Kidney (tissue), 14 donors: Measurements from ENCODE around the gene PHETA1. TPM values are rescaled to one million over a fixed set of nuclear protein-coding genes. Genes with fewer than 3 reads are reported as not detected.

Source experiments
- DNase-seq, 5 donors: peaks; one replicate each; pipeline ENCODE4 v3.0.0-alpha.2; 2013 to 2020
- FAIRE-seq: peaks from 2 replicates; lab custom pipeline; 2012; peaks lifted over from hg19 to GRCh38; lab: Jason Lieb, UNC
- H3K27ac ChIP-seq, 2 donors: one replicate each; pipeline ENCODE4 v1.7.0; 2013; ENCODE audit warnings: low read depth in 2 of 2, low read length in 2 of 2, inconsistent platforms in 1 of 2
- H3K27me3 ChIP-seq: one replicate; pipeline ENCODE4 v1.7.1; 2013; ENCODE audit warnings: low read length, inconsistent platforms; ENCODE audit not compliant: control insufficient read depth, insufficient read depth
- H3K36me3 ChIP-seq, 3 donors: one replicate each; pipeline versions ENCODE4 v1.7.0 to v1.7.1; 2013; ENCODE audit warnings: low read length in 3 of 3, control low read depth in 1 of 3, inconsistent platforms in 1 of 3; ENCODE audit not compliant: insufficient read depth in 3 of 3, control insufficient read depth in 2 of 3
- H3K4me1 ChIP-seq, 3 donors: one replicate each; pipeline versions ENCODE4 v1.7.0 to v1.7.1; 2013; ENCODE audit warnings: low read length in 3 of 3, inconsistent platforms in 1 of 3, low read depth in 1 of 3; ENCODE audit not compliant: control insufficient read depth in 2 of 3, insufficient read depth in 2 of 3
- H3K4me3 ChIP-seq, 3 donors: one replicate each; pipeline versions ENCODE4 v1.7.0 to v1.8.1; 2013; ENCODE audit warnings: low read length in 3 of 3, control low read depth in 1 of 3, inconsistent platforms in 1 of 3
- H3K9ac ChIP-seq, 3 donors: one replicate each; pipeline versions ENCODE4 v1.7.0 to v1.7.1; 2013; ENCODE audit warnings: low read length in 3 of 3, control low read depth in 1 of 3, inconsistent platforms in 1 of 3
- H3K9me3 ChIP-seq, 3 donors: one replicate each; pipeline versions ENCODE4 v1.7.0 to v1.7.1; 2013; ENCODE audit warnings: low read length in 3 of 3, control low read depth in 1 of 3, inconsistent platforms in 1 of 3; ENCODE audit not compliant: control insufficient read depth in 2 of 3, insufficient read depth in 1 of 3
- CTCF ChIP-seq: IDR thresholded peaks from 3 replicates; pipeline ENCODE4 v1.5.1; 2012; ENCODE audit warnings: mild to moderate bottlenecking, moderate library complexity, borderline replicate concordance; ENCODE audit not compliant: insufficient read depth; ENCODE audit errors: extremely low read depth
- intact Hi-C: fragments of 100-400 bp; cut with DNase I; formaldehyde crosslinking; loops from one replicate; pipeline ENCODE4 v1.11.1; 2022
- polyA plus RNA-seq: library from polyadenylated mRNA; stranded (reverse); fragments of 350-450 nt; fragmentation: Illumina TruSeq; extraction: RNeasy Lipid Tissue Mini Kit (QIAGEN cat#74804); gene quantifications from one replicate; pipeline ENCODE4 v1.2.3, GENCODE V29; 2014; ENCODE audit warnings: low read depth, low replicate concordance; ENCODE audit not compliant: insufficient read depth
- total RNA-seq: library from RNA; stranded (reverse); fragmentation: NEBNext Ultra II Directional; extraction: Animal tissue kit (Norgen Biotek cat#: 25700); gene quantifications from one replicate; pipeline ENCODE4 v1.2.1, GENCODE V29; 2021
- donor health status: control.
- donor health status: control.
- donor health status: control.
- donor health status: control.
- donor health status: control.
- donor health status: DM: yes; HTN: yes; CAD: no.
- donor health status: Normal renal cell carcinoma (clear cell type).

Gene PHETA1
- total and polyA plus RNA-seq, 2 donors from 2014 or later, result 6.3 to 19.0 TPM

DNA sequence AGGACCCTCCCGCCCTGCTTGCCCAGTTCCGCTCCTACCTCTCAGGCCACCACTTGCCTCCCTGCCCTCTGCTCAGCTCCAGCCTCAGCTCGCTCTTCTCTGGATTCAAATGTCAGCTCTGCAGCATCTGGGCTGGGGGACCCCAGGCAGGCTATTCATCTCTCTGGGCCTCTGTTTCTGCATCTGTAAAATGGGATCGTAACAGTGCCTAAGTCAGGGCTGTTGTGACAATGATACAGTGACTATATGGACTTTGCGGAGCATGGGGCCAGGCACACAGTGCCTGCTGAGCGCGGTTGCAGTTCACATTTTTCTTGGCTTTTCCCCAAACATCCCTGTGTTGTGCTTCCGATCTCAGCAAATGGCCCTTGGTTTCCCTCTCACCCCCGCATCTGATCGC, 2.8 kb downstream of the PHETA1 start:
- no peak for TF ChIP-seq CTCF
- no peaks in the 10 kb centered on the region for H3K9me3 ChIP-seq
- H3K27ac ChIP-seq, result no peak overlapping the region
- DNase-seq (no peak), FAIRE-seq (no peak)
- no peak overlapping the region for H3K4me3 ChIP-seq
- H3K36me3 ChIP-seq, result no peaks in the 10 kb centered on the region
- no peaks in the 10 kb centered on the region for H3K27me3 ChIP-seq
- peaks cover 0 to 24% (median 13%) of the 10 kb centered on the region in 3 donors for H3K4me1 ChIP-seq
- intact Hi-C loops, result no loop called here
- no peak overlapping the region for H3K9ac ChIP-seq

DNA sequence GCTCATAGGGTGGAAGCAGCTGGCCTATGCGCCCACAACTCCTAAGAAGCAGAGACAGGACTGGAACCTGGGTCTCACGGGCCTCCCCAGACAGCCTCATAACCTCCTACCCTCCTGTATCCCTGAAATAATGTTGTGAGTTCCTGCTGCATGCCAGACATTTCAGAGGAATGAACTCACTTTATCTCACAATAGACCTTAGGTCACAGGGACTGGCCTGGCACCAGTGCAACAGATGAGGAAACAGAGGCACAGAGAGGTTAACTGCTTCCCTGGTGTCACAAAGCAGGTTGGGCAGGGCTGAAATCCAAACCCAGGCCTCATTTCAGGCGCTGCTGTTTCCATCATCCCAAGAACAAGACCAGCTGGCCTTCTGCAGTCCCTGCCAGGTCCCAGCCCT, 5.3 kb downstream of the PHETA1 start:
- FAIRE-seq (no peak), DNase-seq (no peak)
- Histone ChIP-seq H3K9me3 (no peaks in the 10 kb centered on the region), H3K27me3 (no peaks in the 10 kb centered on the region), H3K9ac (no peak overlapping the region), H3K27ac (no peak overlapping the region), H3K4me3 (no peak overlapping the region), H3K4me1 (peaks cover 0 to 26% (median 13%) of the 10 kb centered on the region in 3 donors), H3K36me3 (no peaks in the 10 kb centered on the region)
- intact Hi-C loops, result no loop called here
- TF ChIP-seq CTCF, result no peak

GRCh38 chr12:111362687-111363475, 6.0 kb downstream of the PHETA1 start:
- DNase-seq (no peak), FAIRE-seq (no peak)
- H3K9ac ChIP-seq, result no peak overlapping the region
- H3K4me3 ChIP-seq, result no peak overlapping the region
- no peaks in the 10 kb centered on the region for H3K36me3 ChIP-seq
- TF ChIP-seq CTCF, result no peak
- H3K27me3 ChIP-seq, result no peaks in the 10 kb centered on the region
- intact Hi-C loops, result no loop called here
- H3K27ac ChIP-seq, result no peak overlapping the region
- peaks cover 0 to 19% (median 9%) of the 10 kb centered on the region in 3 donors for H3K4me1 ChIP-seq
- no peaks in the 10 kb centered on the region for H3K9me3 ChIP-seq
